SK-N-SH (cell line): ENCODE results near the gene FDXACB1. TPM values are rescaled to one million over a fixed set of nuclear protein-coding genes. Genes with fewer than 3 reads are reported as not detected.

Experiments used
- CTCF ChIA-PET: fragments of 300-600, 350-600 bp; formaldehyde crosslinking; extraction: SDS; loops from one replicate; lab custom pipeline; 2021; lab: Yijun Ruan, JAX
- POLR2A ChIA-PET: fragments of 350-600 bp; sonication (Branson Sonifier 250); formaldehyde crosslinking; extraction: SDS; loops from one replicate; lab custom pipeline; 2020; ENCODE audit warnings: antibody characterized with exemption, inconsistent platforms; lab: Yijun Ruan, JAX
- DNase-seq: peaks from one replicate; pipeline ENCODE4 v3.0.0; 2012
- H2AFZ ChIP-seq: fragments of 200-600 bp; sonication (generic); 2 replicates; pipeline ENCODE4 v1.8.1; 2016; ENCODE audit warnings: antibody characterized with exemption, mild to moderate bottlenecking, low read depth
- H3F3A ChIP-seq: fragments of 200-600 bp; sonication (generic); replicated peaks from 2 replicates; pipeline ENCODE3; 2016; ENCODE audit warnings: antibody characterized with exemption, mild to moderate bottlenecking; ENCODE audit not compliant: insufficient read depth
- H3K27ac ChIP-seq, 2 experiments: fragments of 200-500 bp in 1 of 2; fragments of 200-600 bp in 1 of 2; sonication (Bioruptor generic) in 1 of 2; sonication (generic), shearing (Covaris generic) in 1 of 2; 2 replicates each; pipeline versions ENCODE4 v1.5.1 to v1.6.1; 2014 to 2016; ENCODE audit warnings: low read depth in 2 of 2, inconsistent platforms in 1 of 2, low read length in 1 of 2, mild to moderate bottlenecking in 1 of 2, mixed read lengths in 1 of 2
- H3K27me3 ChIP-seq: fragments of 200-600 bp; sonication (generic), shearing (Covaris generic); 2 replicates; pipeline ENCODE4 v1.6.1; 2016; ENCODE audit warnings: mixed run types; ENCODE audit not compliant: insufficient read depth
- H3K36me3 ChIP-seq, 2 experiments: fragments of 200-500 bp in 1 of 2; fragments of 200-600 bp in 1 of 2; sonication (Bioruptor generic) in 1 of 2; sonication (generic) in 1 of 2; replicated peaks in 1 of 2; 2 replicates each; pipeline versions ENCODE3 to v1.5.1; 2014 to 2016; ENCODE audit warnings: low read length in 1 of 2, mild to moderate bottlenecking in 1 of 2; ENCODE audit not compliant: insufficient read depth in 2 of 2, control insufficient read depth in 1 of 2
- H3K4me1 ChIP-seq, 2 experiments: fragments of 200-500 bp in 1 of 2; fragments of 200-600 bp in 1 of 2; sonication (Bioruptor generic) in 1 of 2; sonication (generic), shearing (Covaris generic) in 1 of 2; 2 replicates each; pipeline versions ENCODE4 v1.5.1 to v1.6.1; 2014 to 2016; ENCODE audit warnings: low read depth in 1 of 2, low read length in 1 of 2, mixed run types in 1 of 2; ENCODE audit not compliant: insufficient read depth in 2 of 2, control insufficient read depth in 1 of 2
- H3K4me2 ChIP-seq: fragments of 200-600 bp; sonication (generic), shearing (Covaris generic); 2 replicates; pipeline ENCODE4 v1.6.1; 2017; ENCODE audit warnings: mixed run types
- H3K4me3 ChIP-seq, 2 experiments: fragments of 200-500 bp in 1 of 2; fragments of 200-600 bp in 1 of 2; sonication (Bioruptor generic) in 1 of 2; sonication (generic), shearing (Covaris generic) in 1 of 2; 2 replicates each; pipeline versions ENCODE4 v1.5.1 to v1.8.1; 2014 to 2016; ENCODE audit warnings: low read depth in 2 of 2, inconsistent platforms in 1 of 2, low read length in 1 of 2, mild to moderate bottlenecking in 1 of 2, mixed read lengths in 1 of 2, moderate library complexity in 1 of 2
- H3K79me2 ChIP-seq: fragments of 200-600 bp; sonication (generic); 2 replicates; pipeline ENCODE4 v1.8.1; 2017; ENCODE audit warnings: mild to moderate bottlenecking; ENCODE audit not compliant: insufficient read depth
- H3K9ac ChIP-seq: fragments of 200-600 bp; sonication (generic); 2 replicates; pipeline ENCODE4 v1.6.1; 2017; ENCODE audit warnings: mixed run types
- H3K9me2 ChIP-seq: fragments of 200-600 bp; sonication (generic); 2 replicates; pipeline ENCODE4 v1.6.1; 2017; ENCODE audit warnings: mixed run types
- H3K9me3 ChIP-seq: fragments of 200-600 bp; sonication (generic); 2 replicates; pipeline ENCODE4 v1.6.1; 2017; ENCODE audit warnings: mixed run types, mild to moderate bottlenecking, moderate library complexity
- H4K20me1 ChIP-seq: fragments of 200-600 bp; sonication (generic); 2 replicates; pipeline ENCODE4 v1.6.1; 2017; ENCODE audit warnings: mild to moderate bottlenecking, mixed run types; ENCODE audit not compliant: insufficient read depth
- NRF1 ChIP-seq: IDR thresholded peaks from 2 replicates; pipeline ENCODE4 v1.6.1; 2012; ENCODE audit warnings: low read depth, mild to moderate bottlenecking, low read length
- PBX3 ChIP-seq: IDR thresholded peaks from 2 replicates; pipeline ENCODE4; 2012
- RAD21 ChIP-seq: IDR thresholded peaks from 2 replicates; pipeline ENCODE4 v1.6.1; 2012; ENCODE audit warnings: mild to moderate bottlenecking, low read length
- RCOR1 ChIP-seq: fragments of 150-350 bp; IDR thresholded peaks from 2 replicates; pipeline ENCODE4 v1.6.1; 2017; ENCODE audit warnings: antibody characterized with exemption, low read length
- SIN3A ChIP-seq: IDR thresholded peaks from 2 replicates; pipeline ENCODE4 v1.6.1; 2012; ENCODE audit warnings: low read depth, mild to moderate bottlenecking, low read length, moderate library complexity, borderline replicate concordance
- TAF1 ChIP-seq: IDR thresholded peaks from 2 replicates; pipeline ENCODE4 v1.6.1; 2012; ENCODE audit warnings: low read depth, mild to moderate bottlenecking, low read length, moderate library complexity, borderline replicate concordance
- WGBS: methylation state at CpG from one replicate; pipeline ENCODE4 v1.1.6; 2017; ENCODE audit warnings: low lambda C conversion rate; 5-methylcytosine and 5-hydroxymethylcytosine counted together
- polyA plus RNA-seq, 3 experiments: library from polyadenylated mRNA; depleted of rRNA; stranded (reverse); fragments of >200 nt; gene quantifications; 2 replicates each; pipeline ENCODE4 v1.2.3, GENCODE V29; 2012
- TF ChIP-seq, protein P1 (sequence below): IDR thresholded peaks from 2 replicates; pipeline ENCODE4 v1.4.0; 2012; ENCODE audit warnings: low read depth, borderline replicate concordance
- TF ChIP-seq, protein P2 (sequence below): fragments of 150-350 bp; IDR thresholded peaks from 2 replicates; pipeline ENCODE4 v1.6.1; 2016; ENCODE audit warnings: mild to moderate bottlenecking, low read depth, low read length

Gene FDXACB1
- polyA plus RNA-seq, 1 of the 3 experiments (the other 2 are of a cell fraction) = 2.8 TPM

DNA sequence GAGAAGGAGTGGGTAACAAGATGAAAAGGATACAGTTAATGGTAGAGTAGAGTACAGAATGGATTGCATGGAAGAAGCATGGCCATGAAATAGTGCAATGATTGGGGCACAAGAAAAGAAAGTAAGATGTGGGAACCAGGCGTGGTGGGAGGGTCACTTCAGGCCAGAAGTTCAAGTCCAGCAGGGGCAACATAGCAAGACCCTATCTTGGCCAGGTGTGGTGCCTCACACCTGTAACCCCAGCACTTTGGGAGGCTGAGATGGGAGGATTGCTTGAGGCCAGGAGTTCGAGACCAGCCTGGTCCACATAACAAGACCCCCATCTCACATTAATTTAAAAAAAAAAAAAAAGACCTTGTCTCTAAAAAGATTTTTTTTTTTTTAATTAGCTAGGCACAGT lies 38.3 kb upstream of the FDXACB1 start:
- ChIA-PET POLR2A (interaction anchor here (1.4 kb wide), 1 partner anchor 9 kb away, joined by 3 read pairs; no protein-coding TSS in a partner anchor), CTCF (no interaction called here)
- WGBS = 60% methylated on average over 2 of the region's 2 CpGs

GRCh38 chr11:111916768-111917167 lies 37.8 kb upstream of the FDXACB1 start:
- ChIA-PET CTCF (no interaction called here), POLR2A (no interaction called here)
- no peak overlapping the region for H3K4me3 ChIP-seq
- no peak for DNase-seq
- H2AFZ ChIP-seq = no peak overlapping the region
- H3K4me2 ChIP-seq = no peak overlapping the region
- WGBS = 73% methylated on average over 1 of the region's 1 CpG
- H3F3A ChIP-seq = no peaks in the 10 kb centered on the region
- H4K20me1 ChIP-seq = no peaks in the 10 kb centered on the region
- H3K36me3 ChIP-seq = no peaks in the 10 kb centered on the region
- H3K9me3 ChIP-seq = no peaks in the 10 kb centered on the region
- H3K9ac ChIP-seq = no peak overlapping the region
- no peak overlapping the region for H3K27ac ChIP-seq
- no peaks in the 10 kb centered on the region for H3K27me3 ChIP-seq
- TF ChIP-seq, protein P1, sequence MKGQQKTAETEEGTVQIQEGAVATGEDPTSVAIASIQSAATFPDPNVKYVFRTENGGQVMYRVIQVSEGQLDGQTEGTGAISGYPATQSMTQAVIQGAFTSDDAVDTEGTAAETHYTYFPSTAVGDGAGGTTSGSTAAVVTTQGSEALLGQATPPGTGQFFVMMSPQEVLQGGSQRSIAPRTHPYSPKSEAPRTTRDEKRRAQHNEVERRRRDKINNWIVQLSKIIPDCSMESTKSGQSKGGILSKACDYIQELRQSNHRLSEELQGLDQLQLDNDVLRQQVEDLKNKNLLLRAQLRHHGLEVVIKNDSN = no peak
- TF ChIP-seq RAD21 (no peak), NRF1 (no peak), PBX3 (no peak), RCOR1 (no peak)
- H3K9me2 ChIP-seq = no peaks in the 10 kb centered on the region
- no peaks in the 10 kb centered on the region for H3K79me2 ChIP-seq
- H3K4me1 ChIP-seq = peaks cover 6% of the 10 kb centered on the region in 2 experiments; a peak in 2 of 4 replicates

More for the DNA sequence above, 38.3 kb upstream of the FDXACB1 start:
- Histone ChIP-seq H3K79me2 (no peaks in the 10 kb centered on the region), H3K9ac (no peak overlapping the region), H4K20me1 (no peaks in the 10 kb centered on the region), H3K9me3 (no peaks in the 10 kb centered on the region), H3K4me1 (peaks cover under 1 to 7% of the 10 kb centered on the region in 2 experiments), H2AFZ (no peak overlapping the region), H3F3A (peaks cover under 1% of the 10 kb centered on the region), H3K4me2 (no peak overlapping the region), H3K27ac (no peak overlapping the region), H3K4me3 (no peak overlapping the region), H3K9me2 (no peaks in the 10 kb centered on the region), H3K27me3 (no peaks in the 10 kb centered on the region), H3K36me3 (no peaks in the 10 kb centered on the region)
- DNase-seq = no peak
- TF ChIP-seq, protein P2, sequence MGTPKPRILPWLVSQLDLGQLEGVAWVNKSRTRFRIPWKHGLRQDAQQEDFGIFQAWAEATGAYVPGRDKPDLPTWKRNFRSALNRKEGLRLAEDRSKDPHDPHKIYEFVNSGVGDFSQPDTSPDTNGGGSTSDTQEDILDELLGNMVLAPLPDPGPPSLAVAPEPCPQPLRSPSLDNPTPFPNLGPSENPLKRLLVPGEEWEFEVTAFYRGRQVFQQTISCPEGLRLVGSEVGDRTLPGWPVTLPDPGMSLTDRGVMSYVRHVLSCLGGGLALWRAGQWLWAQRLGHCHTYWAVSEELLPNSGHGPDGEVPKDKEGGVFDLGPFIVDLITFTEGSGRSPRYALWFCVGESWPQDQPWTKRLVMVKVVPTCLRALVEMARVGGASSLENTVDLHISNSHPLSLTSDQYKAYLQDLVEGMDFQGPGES = no peak
- TF ChIP-seq SIN3A = no peak

- TF ChIP-seq TAF1 = no peak
- 64% methylated on average over 4 of the region's 4 CpGs for WGBS
- no peak for DNase-seq
- peaks cover 6 to 7% of the 10 kb centered on the region in 2 experiments; a peak in 2 of 4 replicates for H3K4me1 ChIP-seq
- ChIA-PET CTCF (interaction anchor here (1.0 to 1.3 kb wide), 3 partner anchors 12 to 366 kb away, joined by 3 to 5 read pairs (median 3); no protein-coding TSS in a partner anchor), POLR2A (interaction anchor here (1.0 to 1.4 kb wide), 2 partner anchors 12 to 43 kb away, joined by 3 read pairs; partner anchors contain the start of gene ALG9)
- no peak overlapping the region for H3K4me3 ChIP-seq
- no peaks in the 10 kb centered on the region for H3K9me2 ChIP-seq
- H4K20me1 ChIP-seq = no peaks in the 10 kb centered on the region
- 0 out of 4 replicates have a peak overlapping the region, but pooled peaks of 1 of the 2 experiments have one; percentile 18 for H3K27ac ChIP-seq
- H2AFZ ChIP-seq = peak overlapping the region; percentile 27; the same call in 1 of the 2 replicates
- H3K79me2 ChIP-seq = no peaks in the 10 kb centered on the region
- H3K9me3 ChIP-seq = no peaks in the 10 kb centered on the region
- H3K4me2 ChIP-seq = no peak overlapping the region
- H3K27me3 ChIP-seq = no peaks in the 10 kb centered on the region
- H3K36me3 ChIP-seq = no peaks in the 10 kb centered on the region
- H3F3A ChIP-seq = no peaks in the 10 kb centered on the region
- no peak overlapping the region for H3K9ac ChIP-seq
Measured at GRCh38 chr11:111913997-111914396, 35.0 kb upstream of the FDXACB1 start.
